Right atrium auricular region (tissue), 2 donors: ENCODE measurements around the gene BTBD16. TPM values are rescaled to one million over a fixed set of nuclear protein-coding genes. Genes with fewer than 3 reads are reported as not detected.

Source experiments
- DNase-seq: peaks from one replicate; pipeline ENCODE4 v3.0.0-alpha.2; 2019; ENCODE audit warnings: low spot score
- H3K27ac ChIP-seq, 2 donors: fragments of 200-600 bp; sonication (generic); 1 replicate in 1 of 2; 2 replicates in 1 of 2; pipeline ENCODE4 v1.5.1; 2016 to 2019
- H3K27me3 ChIP-seq, 2 donors: fragments of 200-600 bp; sonication (generic); one replicate each; pipeline versions ENCODE4 v1.5.1 to v1.6.0; 2017 to 2019
- H3K36me3 ChIP-seq: fragments of 200-600 bp; sonication (generic); one replicate; pipeline ENCODE4 v1.5.1; 2016
- H3K4me1 ChIP-seq, 2 donors: fragments of 200-600 bp; sonication (generic); one replicate each; pipeline versions ENCODE4 v1.5.1 to v1.6.0; 2017 to 2019
- H3K4me3 ChIP-seq, 2 donors: fragments of 200-600 bp; sonication (generic); 1 replicate in 1 of 2; 2 replicates in 1 of 2; pipeline ENCODE4 v1.5.1; 2017 to 2019; ENCODE audit warnings: mild to moderate bottlenecking in 1 of 2, moderate library complexity in 1 of 2
- H3K9me3 ChIP-seq, 2 donors: fragments of 200-600 bp; sonication (generic); one replicate each; pipeline ENCODE4 v1.5.1; 2019
- CTCF ChIP-seq, 2 donors: fragments of 200-600 bp; sonication (generic); IDR thresholded peaks; one replicate each; pipeline ENCODE4 v1.5.1; 2019; ENCODE audit warnings: antibody characterized with exemption in 2 of 2
- total RNA-seq, 2 donors: library from RNA; depleted of rRNA; stranded (reverse); fragments of >200 nt; gene quantifications; one replicate each; pipeline ENCODE4 v1.1.0, GENCODE V29; 2016

The BTBD16 gene
- total RNA-seq, 2 donors from 2014 or later, result not detected

- Histone ChIP-seq H3K36me3 (no peaks in the 10 kb centered on the region), H3K27me3 (no peaks in the 10 kb centered on the region), H3K9me3 (no peaks in the 10 kb centered on the region), H3K4me1 (peaks cover 0 to 28% of the 10 kb centered on the region in 2 donors), H3K27ac (no peak overlapping the region), H3K4me3 (no peak overlapping the region)
- DNase-seq, result no peak
- no peak for TF ChIP-seq CTCF (IDR thresholded peaks at IDR 0.05)
Measured at GRCh38 chr10:122380703-122381102, 109.6 kb downstream of the BTBD16 start.

GRCh38 chr10:122381680-122382079 is 110.6 kb downstream of the BTBD16 start:
- DNase-seq, result no peak
- no peak for TF ChIP-seq CTCF (IDR thresholded peaks at IDR 0.05)
- Histone ChIP-seq H3K9me3 (no peaks in the 10 kb centered on the region), H3K27ac (no peak overlapping the region), H3K4me1 (peaks cover 0 to 18% of the 10 kb centered on the region in 2 donors), H3K4me3 (no peak overlapping the region), H3K27me3 (no peaks in the 10 kb centered on the region), H3K36me3 (no peaks in the 10 kb centered on the region)

GRCh38 chr10:122386514-122386913 is 115.4 kb downstream of the BTBD16 start:
- Histone ChIP-seq H3K36me3 (no peaks in the 10 kb centered on the region), H3K4me3 (no peak overlapping the region), H3K9me3 (no peaks in the 10 kb centered on the region), H3K27me3 (no peaks in the 10 kb centered on the region), H3K27ac (no peak overlapping the region), H3K4me1 (peaks cover 0 to 8% of the 10 kb centered on the region in 2 donors)
- no peak for TF ChIP-seq CTCF (IDR thresholded peaks at IDR 0.05)
- no peak for DNase-seq

GRCh38 chr10:122387572-122387971 is 116.5 kb downstream of the BTBD16 start:
- TF ChIP-seq CTCF (IDR thresholded peaks at IDR 0.05), result no peak

More at GRCh38 chr10:122387572-122387971, 116.5 kb downstream of the BTBD16 start:
- H3K4me3 ChIP-seq, result no peak overlapping the region
- no peak for DNase-seq
- H3K27me3 ChIP-seq, result no peaks in the 10 kb centered on the region
- no peaks in the 10 kb centered on the region for H3K36me3 ChIP-seq
- H3K27ac ChIP-seq, result no peak overlapping the region
- no peaks in the 10 kb centered on the region for H3K9me3 ChIP-seq
- H3K4me1 ChIP-seq, result peaks cover 0 to 19% of the 10 kb centered on the region in 2 donors

Other genes starting within 250 kb of the BTBD16 start
- gene PLEKHA1, start 103.4 kb downstream of the BTBD16 start, total RNA-seq, result 10 to 100 TPM; 28.9 to 31.6 TPM
- not detected for gene ARMS2, start 183.4 kb downstream of the BTBD16 start, total RNA-seq
- 10 to 100 TPM; 76.3 to 78.3 TPM for gene HTRA1, start 190.3 kb downstream of the BTBD16 start, total RNA-seq